Measurements from ENCODE around the gene MTRF1L.

DNA sequence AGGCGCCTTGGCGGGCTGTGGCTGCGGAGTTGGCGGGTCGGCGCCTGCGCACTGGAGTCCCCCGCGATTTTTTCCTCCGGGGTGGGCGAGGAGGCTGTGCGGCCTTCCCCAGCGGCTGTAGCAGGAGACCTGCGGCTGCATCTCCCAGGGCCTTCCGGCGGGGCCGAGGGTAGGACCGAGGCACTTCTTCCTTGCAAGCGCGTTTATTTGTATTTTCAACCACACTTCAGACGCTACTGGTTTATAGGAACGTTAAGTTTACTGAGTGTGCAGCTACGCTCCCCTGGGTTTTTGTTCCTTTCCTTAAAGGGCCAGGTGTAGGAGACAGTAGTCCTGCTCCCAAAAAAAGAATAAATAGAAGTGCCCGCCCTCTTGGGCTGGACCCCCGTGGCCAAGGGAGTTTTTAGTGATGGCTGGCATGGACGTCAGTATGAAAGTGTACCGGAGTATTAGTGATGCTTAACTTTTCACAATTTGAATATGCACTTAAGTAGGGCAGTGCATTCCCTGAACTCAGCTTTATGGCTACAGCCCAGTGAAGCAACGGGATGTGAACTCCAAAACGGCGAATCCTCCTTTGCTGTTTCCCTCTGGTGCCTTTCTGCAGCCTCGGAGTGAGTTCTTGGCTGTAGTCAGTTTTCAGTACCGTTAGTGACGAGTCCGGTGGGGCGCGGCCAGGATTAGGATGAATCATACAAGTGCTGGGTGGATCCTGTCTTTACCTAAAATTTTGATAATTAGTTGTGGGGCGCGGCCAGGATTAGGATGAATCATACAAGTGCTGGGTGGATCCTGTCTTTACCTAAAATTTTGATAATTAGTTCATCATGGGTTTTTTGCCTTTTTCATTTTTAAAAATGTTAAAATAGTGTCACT, 18.6 kb downstream of the MTRF1L start:
- TF ChIP-seq, protein P1, sequence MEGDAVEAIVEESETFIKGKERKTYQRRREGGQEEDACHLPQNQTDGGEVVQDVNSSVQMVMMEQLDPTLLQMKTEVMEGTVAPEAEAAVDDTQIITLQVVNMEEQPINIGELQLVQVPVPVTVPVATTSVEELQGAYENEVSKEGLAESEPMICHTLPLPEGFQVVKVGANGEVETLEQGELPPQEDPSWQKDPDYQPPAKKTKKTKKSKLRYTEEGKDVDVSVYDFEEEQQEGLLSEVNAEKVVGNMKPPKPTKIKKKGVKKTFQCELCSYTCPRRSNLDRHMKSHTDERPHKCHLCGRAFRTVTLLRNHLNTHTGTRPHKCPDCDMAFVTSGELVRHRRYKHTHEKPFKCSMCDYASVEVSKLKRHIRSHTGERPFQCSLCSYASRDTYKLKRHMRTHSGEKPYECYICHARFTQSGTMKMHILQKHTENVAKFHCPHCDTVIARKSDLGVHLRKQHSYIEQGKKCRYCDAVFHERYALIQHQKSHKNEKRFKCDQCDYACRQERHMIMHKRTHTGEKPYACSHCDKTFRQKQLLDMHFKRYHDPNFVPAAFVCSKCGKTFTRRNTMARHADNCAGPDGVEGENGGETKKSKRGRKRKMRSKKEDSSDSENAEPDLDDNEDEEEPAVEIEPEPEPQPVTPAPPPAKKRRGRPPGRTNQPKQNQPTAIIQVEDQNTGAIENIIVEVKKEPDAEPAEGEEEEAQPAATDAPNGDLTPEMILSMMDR (IDR thresholded peaks at IDR 0.05), result no peak
- no peak for TF ChIP-seq EP300 (IDR thresholded peaks at IDR 0.05)
- TF ChIP-seq POLR2A (IDR thresholded peaks at IDR 0.05), result peak in 3 of 4 donors; percentile 12 to 64 (median 39)
